ENCODE measurements around the gene CELF6.
"Not testable (repeated sequence)": the region's sequence is repeated elsewhere in the genome, so short reads cannot be mapped to it uniquely, and the experiment has no call there.

CELF6 gene

GRCh38 chr15:72275635-72276325 is 44.2 kb downstream of the CELF6 start:
- H3K27ac ChIP-seq; DNase-seq (ENCODE audit: low read depth, low spot score): not testable (repeated sequence)

- no peak for DNase-seq (ENCODE audit: low read depth, low spot score)
- peak overlapping the region; percentile 63 for H3K27ac ChIP-seq
Measured at GRCh38 chr15:72272997-72273352, 47.0 kb downstream of the CELF6 start.

GRCh38 chr15:72272213-72272996 is 47.6 kb downstream of the CELF6 start, which contains the start of gene PARP6:
TSS of gene PARP6 (minus strand) at chr15:72272554. CDS start at chr15:72267477, 5,077 bp downstream.
- DNase-seq (ENCODE audit: low read depth, low spot score) = peak; percentile 90

GRCh38 chr15:72271895-72272212 is 48.1 kb downstream of the CELF6 start:
- DNase-seq (ENCODE audit: low read depth, low spot score) = no peak
- peak overlapping the region; percentile 63 for H3K27ac ChIP-seq

More at GRCh38 chr15:72272213-72272996, 47.6 kb downstream of the CELF6 start, which contains the start of gene PARP6:
- H3K27ac ChIP-seq = peak within 1 kb of the TSS; percentile 63

- no peak overlapping the region for H3K27ac ChIP-seq
- DNase-seq (ENCODE audit: low read depth, low spot score) = no peak
Measured at GRCh38 chr15:72271221-72271620, 48.7 kb downstream of the CELF6 start.

GRCh38 chr15:72269739-72270138 is 50.2 kb downstream of the CELF6 start:
- no peak for DNase-seq (ENCODE audit: low read depth, low spot score)
- H3K27ac ChIP-seq = no peak overlapping the region

GRCh38 chr15:72265031-72265430 is 54.9 kb downstream of the CELF6 start:
- H3K27ac ChIP-seq = no peak overlapping the region
- DNase-seq (ENCODE audit: low read depth, low spot score) = no peak

- no peak overlapping the region for H3K27ac ChIP-seq
- no peak for DNase-seq (ENCODE audit: low read depth, low spot score)
Measured at GRCh38 chr15:72252663-72253299, 67.2 kb downstream of the CELF6 start.

GRCh38 chr15:72249142-72249810 is 70.7 kb downstream of the CELF6 start:
- no peak overlapping the region for H3K27ac ChIP-seq
- no peak for DNase-seq (ENCODE audit: low read depth, low spot score)

- no peak overlapping the region for H3K27ac ChIP-seq
- no peak for DNase-seq (ENCODE audit: low read depth, low spot score)
Measured at GRCh38 chr15:72248514-72248913, 71.4 kb downstream of the CELF6 start.

- no peak overlapping the region for H3K27ac ChIP-seq
- no peak for DNase-seq (ENCODE audit: low read depth, low spot score)
Measured at GRCh38 chr15:72242775-72243370, 77.1 kb downstream of the CELF6 start.

- H3K27ac ChIP-seq = no peak overlapping the region
Measured at GRCh38 chr15:72239652-72240051, 80.3 kb downstream of the CELF6 start.

GRCh38 chr15:72238586-72238985 is 81.4 kb downstream of the CELF6 start:
- DNase-seq (ENCODE audit: low read depth, low spot score) = no peak
- H3K27ac ChIP-seq = peak overlapping the region; percentile 84

More at GRCh38 chr15:72239652-72240051, 80.3 kb downstream of the CELF6 start:
- DNase-seq (ENCODE audit: low read depth, low spot score) = no peak

GRCh38 chr15:72237853-72238224 is 82.1 kb downstream of the CELF6 start:
- peak overlapping the region; percentile 84 for H3K27ac ChIP-seq
- DNase-seq (ENCODE audit: low read depth, low spot score) = no peak

- peak overlapping the region; percentile 84 for H3K27ac ChIP-seq
- peak; percentile 88 for DNase-seq (ENCODE audit: low read depth, low spot score)
Measured at GRCh38 chr15:72237029-72237852, 82.7 kb downstream of the CELF6 start.

GRCh38 chr15:72236381-72237003 is 83.5 kb downstream of the CELF6 start:
- DNase-seq (ENCODE audit: low read depth, low spot score) = no peak
- H3K27ac ChIP-seq = peak overlapping the region; percentile 84

GRCh38 chr15:72235298-72235697 is 84.7 kb downstream of the CELF6 start:
- DNase-seq (ENCODE audit: low read depth, low spot score) = no peak
- H3K27ac ChIP-seq = no peak overlapping the region

Measured in epithelial cell of prostate (primary cell).